Body of pancreas (tissue), 4 donors: Measurements from ENCODE around the gene ZNHIT6. TPM values are rescaled to one million over a fixed set of nuclear protein-coding genes. Genes with fewer than 3 reads are reported as not detected.

ENCODE experiments used
- ATAC-seq: fragments of 150-250 bp; one replicate; pipeline ENCODE4 v1.9.1; 2016
- DNase-seq, 4 donors: peaks; one replicate each; pipeline ENCODE4 v3.0.0-alpha.2; 2019
- H3K27ac ChIP-seq, 4 donors: fragments of 200-600 bp; sonication (generic); 1 replicate in 3 of 4; 2 replicates in 1 of 4; pipeline versions ENCODE4 v1.5.1 to v1.6.1; 2016 to 2019; ENCODE audit warnings: mild to moderate bottlenecking in 1 of 4, mixed read lengths in 1 of 4, moderate library complexity in 1 of 4
- H3K27me3 ChIP-seq, 2 donors: fragments of 200-600 bp; sonication (generic); one replicate each; pipeline ENCODE4 v1.6.0; 2016; ENCODE audit warnings: mild to moderate bottlenecking in 1 of 2
- H3K36me3 ChIP-seq, 2 donors: fragments of 200-600 bp; sonication (generic); replicated peaks in 1 of 2; 2 replicates each; pipeline ENCODE4 v1.5.1; 2016; ENCODE audit warnings: low read depth in 2 of 2; ENCODE audit not compliant: insufficient read depth in 1 of 2
- H3K4me1 ChIP-seq: fragments of 200-600 bp; sonication (generic); one replicate; pipeline ENCODE4 v1.6.0; 2016
- H3K4me3 ChIP-seq, 2 donors: fragments of 200-600 bp; sonication (generic); 1 replicate in 1 of 2; 2 replicates in 1 of 2; pipeline ENCODE4 v1.5.1; 2016 to 2019
- H3K9me3 ChIP-seq, 3 donors: fragments of 200-600 bp; sonication (generic); 1 replicate in 2 of 3; 2 replicates in 1 of 3; pipeline ENCODE4 v1.5.1; 2016
- POLR2A ChIP-seq, 3 donors: fragments of 450-650 bp; IDR thresholded peaks; one replicate each; pipeline ENCODE4 v1.6.1; 2016; ENCODE audit warnings: antibody characterized with exemption in 3 of 3, mild to moderate bottlenecking in 2 of 3
- WGBS, 2 donors: methylation state at CpG; one replicate each; pipeline ENCODE4 v1.1.5; 2017; 5-methylcytosine and 5-hydroxymethylcytosine counted together
- intact Hi-C: fragments of 100-400 bp; cut with DNase I; formaldehyde crosslinking; loops from one replicate; pipeline ENCODE4 v1.15.1; 2023
- total RNA-seq, 2 donors: library from RNA; depleted of rRNA; stranded (reverse); fragments of >200 nt; gene quantifications; one replicate each; pipeline ENCODE4 v1.1.0, GENCODE V29; 2016
- TF ChIP-seq, protein P1 (sequence below), 7 experiments: fragments of 450-650 bp in 4 of 7; fragments of 200-600 bp in 3 of 7; sonication (generic) in 3 of 7; IDR thresholded peaks; one replicate each; pipeline ENCODE4 v1.5.1; 2016 to 2019; ENCODE audit warnings: antibody characterized with exemption in 7 of 7

ZNHIT6 gene, protein sequence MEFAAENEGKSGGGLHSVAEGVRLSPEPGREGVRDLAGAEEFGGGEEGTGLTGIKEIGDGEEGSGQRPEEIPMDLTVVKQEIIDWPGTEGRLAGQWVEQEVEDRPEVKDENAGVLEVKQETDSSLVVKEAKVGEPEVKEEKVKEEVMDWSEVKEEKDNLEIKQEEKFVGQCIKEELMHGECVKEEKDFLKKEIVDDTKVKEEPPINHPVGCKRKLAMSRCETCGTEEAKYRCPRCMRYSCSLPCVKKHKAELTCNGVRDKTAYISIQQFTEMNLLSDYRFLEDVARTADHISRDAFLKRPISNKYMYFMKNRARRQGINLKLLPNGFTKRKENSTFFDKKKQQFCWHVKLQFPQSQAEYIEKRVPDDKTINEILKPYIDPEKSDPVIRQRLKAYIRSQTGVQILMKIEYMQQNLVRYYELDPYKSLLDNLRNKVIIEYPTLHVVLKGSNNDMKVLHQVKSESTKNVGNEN
- total RNA-seq = 1 to 10 TPM; 4.9 to 6.5 TPM

- H3K27me3 ChIP-seq = no peaks in the 10 kb centered on the region
- peak within 1 kb of the TSS; percentile 78 to 91 (median 88) for H3K27ac ChIP-seq
- peak; percentile 47 to 83 (median 75) for TF ChIP-seq POLR2A (IDR thresholded peaks at IDR 0.05)
- TF ChIP-seq, protein P1, sequence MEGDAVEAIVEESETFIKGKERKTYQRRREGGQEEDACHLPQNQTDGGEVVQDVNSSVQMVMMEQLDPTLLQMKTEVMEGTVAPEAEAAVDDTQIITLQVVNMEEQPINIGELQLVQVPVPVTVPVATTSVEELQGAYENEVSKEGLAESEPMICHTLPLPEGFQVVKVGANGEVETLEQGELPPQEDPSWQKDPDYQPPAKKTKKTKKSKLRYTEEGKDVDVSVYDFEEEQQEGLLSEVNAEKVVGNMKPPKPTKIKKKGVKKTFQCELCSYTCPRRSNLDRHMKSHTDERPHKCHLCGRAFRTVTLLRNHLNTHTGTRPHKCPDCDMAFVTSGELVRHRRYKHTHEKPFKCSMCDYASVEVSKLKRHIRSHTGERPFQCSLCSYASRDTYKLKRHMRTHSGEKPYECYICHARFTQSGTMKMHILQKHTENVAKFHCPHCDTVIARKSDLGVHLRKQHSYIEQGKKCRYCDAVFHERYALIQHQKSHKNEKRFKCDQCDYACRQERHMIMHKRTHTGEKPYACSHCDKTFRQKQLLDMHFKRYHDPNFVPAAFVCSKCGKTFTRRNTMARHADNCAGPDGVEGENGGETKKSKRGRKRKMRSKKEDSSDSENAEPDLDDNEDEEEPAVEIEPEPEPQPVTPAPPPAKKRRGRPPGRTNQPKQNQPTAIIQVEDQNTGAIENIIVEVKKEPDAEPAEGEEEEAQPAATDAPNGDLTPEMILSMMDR (IDR thresholded peaks at IDR 0.05) = peak in 4 of 7 experiments; percentile 42 to 51 (median 48)
- H3K4me3 ChIP-seq = peak within 1 kb of the TSS; percentile 47 to 63
- ATAC-seq (peak; percentile 100), DNase-seq (peak; percentile 91 to 95 (median 94))
- peaks cover 17% of the 10 kb centered on the region for H3K4me1 ChIP-seq
- H3K9me3 ChIP-seq = no peaks in the 10 kb centered on the region
- intact Hi-C loops = no loop called here
- 1 to 2% methylated on average over 28 to 35 of the region's 35 CpGs for WGBS, 2 donors
- H3K36me3 ChIP-seq = no peaks in the 10 kb centered on the region
Observed at GRCh38 chr1:85707990-85708828, at the start of gene ZNHIT6. ZNHIT6 (minus strand) TSS chr1:85708433; CDS start chr1:85708284, 149 bp downstream.

DNA sequence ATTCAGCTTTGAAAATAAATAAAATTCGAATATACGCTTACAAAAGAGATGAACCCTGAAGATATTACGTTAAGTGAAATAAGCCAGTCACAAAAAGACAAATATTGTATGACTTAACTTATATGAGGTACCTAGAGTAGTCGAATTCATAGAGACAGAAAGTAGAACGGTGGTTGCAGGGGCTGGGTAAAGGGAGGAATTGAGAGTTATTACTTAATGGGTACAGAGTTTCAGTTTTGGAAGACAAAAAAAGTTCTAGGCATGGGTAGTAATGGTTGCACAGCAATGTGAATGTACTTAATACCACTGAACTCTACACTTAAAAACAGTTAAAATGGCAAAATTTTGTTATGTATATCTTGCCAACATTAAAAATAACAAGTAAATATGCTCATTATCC lies 48.6 kb upstream of the ZNHIT6 start:
- intact Hi-C loops = no loop called here
- H3K4me1 ChIP-seq = no peaks in the 10 kb centered on the region
- no peaks in the 10 kb centered on the region for H3K9me3 ChIP-seq
- WGBS, 2 donors = 66 to 69% methylated on average over 5 of the region's 5 CpGs
- H3K27ac ChIP-seq = no peak overlapping the region
- H3K4me3 ChIP-seq = no peak overlapping the region
- DNase-seq = no peak
- H3K27me3 ChIP-seq = no peaks in the 10 kb centered on the region
- ATAC-seq = no peak
- TF ChIP-seq, protein P1 (IDR thresholded peaks at IDR 0.05) = no peak
- TF ChIP-seq POLR2A (IDR thresholded peaks at IDR 0.05) = no peak
- H3K36me3 ChIP-seq = no peaks in the 10 kb centered on the region

GRCh38 chr1:85748120-85748519 lies 39.9 kb upstream of the ZNHIT6 start:
- ATAC-seq (no peak), DNase-seq (no peak)
- 0% methylated on average over 1 of the region's 1 CpG for WGBS, 2 donors
- intact Hi-C loops = no loop called here
- no peaks in the 10 kb centered on the region for H3K36me3 ChIP-seq
- no peaks in the 10 kb centered on the region for H3K9me3 ChIP-seq
- H3K4me1 ChIP-seq = no peaks in the 10 kb centered on the region
- no peak overlapping the region for H3K4me3 ChIP-seq
- H3K27ac ChIP-seq = no peak overlapping the region
- no peaks in the 10 kb centered on the region for H3K27me3 ChIP-seq
- TF ChIP-seq, protein P1 (IDR thresholded peaks at IDR 0.05) = no peak
- TF ChIP-seq POLR2A (IDR thresholded peaks at IDR 0.05) = no peak

DNA sequence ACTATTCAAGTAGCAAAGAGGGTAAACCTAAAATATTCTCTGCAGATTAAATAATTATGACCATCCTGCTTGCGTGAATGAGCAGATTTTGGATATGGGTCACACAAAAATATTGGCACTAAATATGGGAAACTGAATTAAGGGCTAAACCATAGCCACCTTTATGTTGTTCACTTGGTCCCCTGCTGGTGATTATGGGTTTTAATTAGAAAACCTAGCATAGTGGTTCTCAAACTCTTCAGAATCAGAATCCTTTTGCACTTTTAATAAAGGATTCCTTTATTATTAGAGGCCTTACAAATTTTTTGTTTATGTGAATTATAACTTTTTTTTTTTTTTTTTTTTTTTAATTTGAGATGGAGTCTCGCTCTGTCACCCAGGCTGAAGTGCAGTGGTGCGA lies 38.5 kb upstream of the ZNHIT6 start:
- intact Hi-C loops = no loop called here
- H3K27ac ChIP-seq = no peak overlapping the region
- no peaks in the 10 kb centered on the region for H3K36me3 ChIP-seq
- H3K27me3 ChIP-seq = no peaks in the 10 kb centered on the region
- TF ChIP-seq, protein P1 (IDR thresholded peaks at IDR 0.05) = no peak
- no peak for TF ChIP-seq POLR2A (IDR thresholded peaks at IDR 0.05)
- no peaks in the 10 kb centered on the region for H3K9me3 ChIP-seq
- 90 to 95% methylated on average over 3 of the region's 3 CpGs for WGBS, 2 donors
- no peaks in the 10 kb centered on the region for H3K4me1 ChIP-seq
- no peak for DNase-seq
- ATAC-seq = no peak
- H3K4me3 ChIP-seq = no peak overlapping the region
